Jurkat, Clone E6-1 (cell line): ENCODE data around the gene KIAA0586. TPM values are rescaled to one million over a fixed set of nuclear protein-coding genes. Genes with fewer than 3 reads are reported as not detected.
A peak's percentile ranks its signal among the peaks of the same experiment; 100 is the strongest.
"Not testable (repeated sequence)": the region's sequence is repeated elsewhere in the genome, so short reads cannot be mapped to it uniquely, and the experiment has no call there.

Experiments
- DNase-seq: peaks from one replicate; pipeline ENCODE4 v3.0.0-alpha.2; 2011; ENCODE audit warnings: low read depth, low spot score
- H3K4me3 ChIP-seq: 2 replicates; pipeline ENCODE4 v1.5.1; 2011; ENCODE audit warnings: mild to moderate bottlenecking, low read length, control low read depth, moderate library complexity
- polyA plus RNA-seq: library from polyadenylated mRNA; unstranded; fragments of >200 nt; gene quantifications from one replicate; pipeline ENCODE4 v1.2.1, GENCODE V29; 2012; ENCODE audit warnings: missing spikeins; ENCODE audit not compliant: insufficient read length, insufficient read depth

Gene KIAA0586
- polyA plus RNA-seq = 28.9 TPM

GRCh38 chr14:58427281-58428117, at the start of gene KIAA0586, which contains the start of gene TIMM9:
Gene KIAA0586, plus strand, starts transcription at chr14:58427719. Its CDS starts 546 bp downstream, at chr14:58428265.
Gene TIMM9, minus strand, starts transcription at chr14:58427531. Its CDS starts 15,586 bp downstream, at chr14:58411945.
- peak within 1 kb of the TSS; percentile 75 for H3K4me3 ChIP-seq
- peak; percentile 99 for DNase-seq

GRCh38 chr14:58390830-58391229, 36.7 kb upstream of the KIAA0586 start:
- no peak overlapping the region for H3K4me3 ChIP-seq
- DNase-seq = no peak

DNA sequence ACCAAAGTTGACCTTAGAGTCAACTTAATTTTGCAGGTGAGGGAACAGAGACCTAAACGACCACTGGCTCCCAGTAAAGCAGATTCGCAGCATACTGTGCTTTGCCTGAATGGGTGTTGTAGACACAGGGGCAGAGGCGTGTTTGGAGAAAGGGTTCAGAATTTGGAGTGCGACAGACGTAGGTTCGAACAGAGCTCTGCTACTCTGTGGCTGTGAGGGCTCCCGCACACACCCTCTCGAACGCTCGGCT, 32.0 kb upstream of the KIAA0586 start:
- no peak for DNase-seq
- no peak overlapping the region for H3K4me3 ChIP-seq

- no peak for DNase-seq
- no peak within 1 kb of the TSS for H3K4me3 ChIP-seq
Observed at GRCh38 chr14:58395812-58396788, 31.4 kb upstream of the KIAA0586 start, which contains the start of gene TOMM20L. Gene TOMM20L, plus strand, starts transcription at chr14:58395930. Its CDS starts 28 bp downstream, at chr14:58395958.

DNA sequence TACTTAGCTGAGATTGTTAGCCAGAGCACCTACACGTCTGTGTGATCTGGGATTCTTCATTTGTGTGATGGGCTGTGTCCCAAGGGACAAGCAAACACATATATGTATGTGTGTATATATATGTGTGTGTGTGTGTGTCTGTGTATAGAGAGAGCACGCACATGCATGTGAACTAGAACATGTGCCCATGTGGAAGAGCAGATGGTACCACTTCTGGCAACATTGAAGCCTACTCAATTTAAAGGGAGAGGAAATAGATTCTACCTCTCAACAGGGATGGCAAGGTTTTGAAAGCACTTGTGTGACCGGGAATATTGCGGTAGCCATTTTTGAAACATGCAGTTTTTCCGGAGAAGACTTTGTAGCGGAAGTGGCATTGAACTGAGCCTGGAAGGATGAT, 30.4 kb upstream of the KIAA0586 start:
- DNase-seq = no peak
- H3K4me3 ChIP-seq = no peak overlapping the region

DNA sequence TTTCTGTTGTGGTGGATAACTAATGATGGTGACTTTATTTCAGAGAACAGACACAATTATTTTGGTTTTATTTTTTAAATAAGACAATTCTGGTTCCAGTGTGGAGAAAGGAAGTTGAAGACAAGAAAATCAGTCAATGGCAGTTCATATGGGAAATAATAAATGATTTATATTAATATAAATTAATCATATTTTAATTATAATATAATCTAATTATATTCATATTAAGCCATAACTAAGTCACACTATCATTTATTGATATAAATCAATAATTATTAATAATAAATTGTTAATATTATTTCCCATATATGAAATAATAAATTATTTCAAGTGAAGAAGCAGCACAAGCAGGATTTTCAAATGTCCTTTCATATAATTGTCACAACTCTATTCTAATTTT, 29.0 kb upstream of the KIAA0586 start:
- H3K4me3 ChIP-seq = no peak overlapping the region
- no peak for DNase-seq

DNA sequence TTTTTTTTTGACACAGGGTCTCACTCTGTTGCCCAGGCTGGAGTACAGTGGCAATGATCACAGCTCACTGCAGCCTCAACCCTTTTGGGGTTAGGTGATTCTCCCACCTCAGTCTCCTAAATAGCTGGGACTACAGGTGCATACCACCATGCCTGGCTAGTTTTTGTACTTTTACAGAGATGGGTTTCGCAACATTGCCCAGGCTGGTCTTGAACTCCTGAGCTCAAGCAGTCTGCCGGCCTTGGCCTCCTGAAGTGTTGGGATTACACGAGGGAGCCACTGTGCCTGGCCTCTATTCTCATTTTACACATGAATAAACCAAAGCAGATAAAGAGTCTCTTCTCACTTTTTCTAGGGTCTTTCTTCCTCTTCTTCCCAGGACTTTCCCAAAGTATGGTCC, 28.6 kb upstream of the KIAA0586 start:
- no peak for DNase-seq
- no peak overlapping the region for H3K4me3 ChIP-seq

GRCh38 chr14:58401587-58401986, 25.9 kb upstream of the KIAA0586 start:
- H3K4me3 ChIP-seq = no peak overlapping the region
- DNase-seq = peak; percentile 37

DNA sequence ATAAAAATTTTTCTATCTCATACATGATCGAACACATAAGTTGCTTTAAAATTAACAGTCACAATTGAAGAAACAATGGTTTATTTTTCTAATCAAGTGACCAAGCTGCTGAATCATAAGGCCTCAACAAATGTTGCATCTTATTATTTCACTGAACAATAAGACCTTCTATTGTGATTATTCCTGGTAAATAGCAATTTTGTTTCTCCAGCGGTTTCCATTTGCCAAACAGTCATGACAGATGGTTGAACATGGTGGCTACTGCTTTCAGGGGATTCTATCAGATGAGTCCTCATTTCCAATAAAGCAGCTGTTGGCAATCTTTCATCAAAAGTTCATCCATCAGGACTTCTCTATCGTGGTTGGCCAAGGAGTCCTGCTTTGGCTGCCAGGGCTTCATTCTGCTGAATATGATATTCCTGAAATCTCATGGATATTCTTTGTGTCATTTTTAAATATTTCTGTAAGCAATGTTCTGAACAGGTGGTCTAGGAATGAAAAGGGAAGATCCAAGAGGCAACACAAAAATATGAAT, 18.8 kb upstream of the KIAA0586 start:
- no peak overlapping the region for H3K4me3 ChIP-seq
- no peak for DNase-seq

DNA sequence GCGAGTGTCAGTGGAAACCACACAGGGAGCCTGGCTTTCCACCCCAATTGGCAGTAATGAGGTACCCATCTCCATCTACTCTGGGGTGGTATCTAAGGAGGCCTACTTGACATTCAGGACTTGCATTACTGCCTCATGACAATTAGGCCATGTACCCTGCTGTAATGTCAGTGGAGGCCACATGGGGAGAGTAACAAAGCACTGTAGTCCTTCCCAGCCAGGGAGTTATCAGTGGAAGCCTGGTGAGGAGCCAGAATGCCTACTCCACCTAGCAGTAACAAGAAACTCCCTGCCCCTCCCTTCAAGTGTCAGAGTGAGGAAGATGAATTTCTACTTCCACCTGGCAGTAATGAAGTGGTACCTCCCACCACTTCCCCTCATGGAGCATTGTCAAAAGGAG, 12.7 kb upstream of the KIAA0586 start:
- DNase-seq = peak; percentile 11
- no peak overlapping the region for H3K4me3 ChIP-seq

DNA sequence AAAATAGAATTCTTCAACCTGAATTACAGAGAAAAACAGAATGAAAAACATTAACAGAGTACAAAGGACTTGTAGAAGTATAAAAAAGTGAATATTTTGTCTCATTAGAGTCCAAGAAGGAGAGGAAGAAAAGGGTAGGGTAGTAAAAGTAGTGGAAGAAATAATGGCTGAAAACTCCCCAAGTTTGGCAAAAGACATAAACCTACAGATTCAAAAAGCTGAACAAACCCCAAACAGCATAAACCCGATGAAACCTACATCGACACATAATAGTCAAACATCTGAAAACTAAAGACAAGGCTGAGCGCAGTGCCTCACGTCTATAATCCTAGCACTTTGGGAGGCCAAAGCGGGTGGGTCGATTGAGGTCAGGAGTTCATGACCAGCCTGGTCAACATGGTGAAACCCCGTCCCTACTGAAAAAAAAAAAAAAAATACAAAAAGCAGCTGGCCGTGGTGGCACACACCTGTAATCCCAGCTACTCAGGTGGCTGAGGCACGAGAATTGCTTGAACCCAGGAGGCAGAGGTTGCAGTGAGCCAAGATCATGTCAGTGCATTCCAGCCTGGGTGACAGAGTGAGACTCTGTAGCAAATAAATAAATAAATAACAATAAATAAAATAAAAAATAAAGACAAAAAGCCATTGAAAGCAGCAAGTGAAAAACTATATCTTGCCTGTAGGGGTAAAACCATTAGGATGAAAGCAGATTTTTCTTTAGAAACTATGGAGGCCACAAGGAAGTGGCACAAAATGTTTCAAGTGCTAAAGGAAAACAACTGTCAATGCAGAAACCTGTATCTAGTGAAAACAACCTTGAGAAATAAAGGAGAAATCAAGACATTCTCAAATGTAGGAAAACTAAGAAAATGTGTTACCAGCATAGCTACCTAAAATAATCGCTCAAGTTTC, 11.6 kb upstream of the KIAA0586 start:
- H3K4me3 ChIP-seq = no peak overlapping the region
- no peak for DNase-seq

DNA sequence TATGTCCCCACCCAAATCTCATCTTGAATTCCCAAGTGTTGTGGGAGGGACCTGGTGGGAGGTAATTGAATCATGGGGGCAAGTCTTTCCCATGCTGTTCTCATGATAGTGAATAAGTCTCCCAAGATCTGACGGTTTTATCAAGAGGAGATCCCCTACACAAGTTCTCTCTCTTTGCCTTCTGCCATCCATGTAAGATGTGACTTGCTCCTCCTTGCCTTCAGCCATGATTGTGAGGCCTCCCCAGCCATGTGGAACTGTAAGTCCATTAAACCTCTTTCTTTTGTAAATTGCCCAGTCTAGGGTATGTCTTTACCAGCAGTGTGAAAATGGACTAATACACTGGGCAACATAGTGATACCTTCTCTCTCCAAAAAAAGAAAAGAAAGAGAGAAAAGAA, 10.6 kb upstream of the KIAA0586 start:
- not testable (repeated sequence) for DNase-seq, H3K4me3 ChIP-seq

DNA sequence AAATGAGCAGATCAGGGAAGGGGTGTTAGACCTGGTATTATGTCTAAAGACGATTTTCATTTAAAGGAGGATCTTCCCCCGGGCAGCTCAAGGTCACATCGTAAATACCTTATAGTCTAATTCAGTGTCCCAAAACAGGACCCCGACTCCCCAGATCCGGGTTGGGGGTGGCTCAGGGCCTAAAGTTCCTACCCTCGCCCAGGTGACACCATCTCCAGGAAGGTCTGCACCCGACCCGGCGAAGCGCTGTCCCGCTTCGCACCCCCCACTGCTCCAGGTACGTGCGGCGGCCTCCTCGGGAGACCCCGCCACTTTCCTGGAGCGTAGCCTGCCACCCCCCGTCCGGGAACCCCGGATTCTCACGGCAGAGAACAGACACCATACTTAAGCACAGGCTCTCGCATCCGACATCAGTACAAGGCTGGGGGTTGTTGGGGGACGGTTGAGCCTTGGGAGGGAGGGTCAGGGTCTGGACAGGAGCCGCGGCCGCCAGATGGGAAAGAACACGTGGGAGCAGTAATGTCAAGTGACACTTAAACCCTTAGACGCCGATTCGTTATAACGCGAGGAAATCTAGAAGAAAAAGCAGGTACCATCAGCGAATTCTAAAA, 744 bp upstream of the KIAA0586 start:
- DNase-seq = peak; percentile 6
- peak overlapping the region; percentile 75 for H3K4me3 ChIP-seq

DNA sequence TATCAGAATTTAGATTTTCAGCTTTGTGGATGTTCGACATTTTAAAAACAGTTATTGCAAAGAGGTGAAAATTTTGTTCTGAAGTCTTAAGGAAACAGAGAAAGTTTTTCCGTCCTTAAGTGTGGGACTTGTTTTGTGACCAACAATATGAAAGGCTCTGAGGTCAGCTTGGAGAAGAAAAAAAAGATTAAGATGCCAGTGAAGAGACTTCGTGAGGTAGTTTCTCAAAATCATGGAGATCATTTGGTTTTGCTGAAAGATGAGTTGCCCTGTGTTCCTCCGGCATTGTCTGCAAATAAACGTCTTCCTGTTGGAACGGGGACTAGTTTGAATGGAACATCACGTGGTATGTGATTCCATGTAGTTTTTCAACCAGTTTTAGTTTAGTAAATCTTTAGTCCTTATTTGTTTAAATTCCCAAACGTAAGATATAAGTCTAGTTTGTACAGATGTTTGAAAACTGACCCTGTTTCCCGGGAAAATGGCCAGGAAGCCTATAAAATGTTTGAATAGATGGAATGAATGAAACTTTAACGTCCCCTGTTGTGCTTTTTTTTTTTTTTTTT, 682 bp downstream of the KIAA0586 start:
- peak; percentile 55 for DNase-seq
- H3K4me3 ChIP-seq = peak overlapping the region; percentile 75

- H3K4me3 ChIP-seq = no peak overlapping the region
Observed at GRCh38 chr14:58430156-58430555, 2.6 kb downstream of the KIAA0586 start.

GRCh38 chr14:58439476-58439875, 12.0 kb downstream of the KIAA0586 start:
- no peak for DNase-seq
- H3K4me3 ChIP-seq = no peak overlapping the region

More at GRCh38 chr14:58430156-58430555, 2.6 kb downstream of the KIAA0586 start:
- no peak for DNase-seq

- DNase-seq = no peak
- no peak overlapping the region for H3K4me3 ChIP-seq
Observed at GRCh38 chr14:58444627-58445026, 17.1 kb downstream of the KIAA0586 start.
